Liver (tissue), 9 donors: Measurements from ENCODE around the gene LHPP. TPM values are rescaled to one million over a fixed set of nuclear protein-coding genes. Genes with fewer than 3 reads are reported as not detected.

Experiments
- DNase-seq: peaks from one replicate; pipeline ENCODE4 v3.0.0-alpha.2; 2017; ENCODE audit warnings: low spot score
- H3K27ac ChIP-seq, 2 donors: one replicate each; pipeline ENCODE4 v1.7.0; 2013; ENCODE audit warnings: inconsistent platforms in 2 of 2, low read length in 2 of 2, control low read depth in 1 of 2, low read depth in 1 of 2, mild to moderate bottlenecking in 1 of 2
- H3K27me3 ChIP-seq, 4 donors: one replicate each; pipeline versions ENCODE4 v1.6.1 to v1.7.0; 2013; ENCODE audit warnings: low read length in 3 of 4, inconsistent platforms in 1 of 4, mild to moderate bottlenecking in 1 of 4, moderate library complexity in 1 of 4; ENCODE audit not compliant: control insufficient read depth in 4 of 4, insufficient read depth in 4 of 4
- H3K36me3 ChIP-seq, 4 donors: one replicate each; pipeline versions ENCODE4 v1.6.1 to v1.7.0; 2013; ENCODE audit warnings: low read length in 3 of 4, mild to moderate bottlenecking in 3 of 4, low read depth in 1 of 4, moderate library complexity in 1 of 4; ENCODE audit not compliant: control insufficient read depth in 4 of 4, insufficient read depth in 3 of 4
- H3K4me1 ChIP-seq, 4 donors: one replicate each; pipeline versions ENCODE4 v1.6.1 to v1.7.0; 2013; ENCODE audit warnings: low read length in 3 of 4, mild to moderate bottlenecking in 3 of 4, moderate library complexity in 1 of 4; ENCODE audit not compliant: control insufficient read depth in 4 of 4, insufficient read depth in 4 of 4
- H3K4me3 ChIP-seq, 3 donors: one replicate each; pipeline versions ENCODE4 v1.6.1 to v1.7.0; 2013; ENCODE audit warnings: low read length in 3 of 3, control low read depth in 1 of 3, low read depth in 1 of 3, mild to moderate bottlenecking in 1 of 3
- H3K9ac ChIP-seq, 2 donors: one replicate each; pipeline ENCODE4 v1.7.0; 2013; ENCODE audit warnings: low read length in 2 of 2, mild to moderate bottlenecking in 2 of 2, moderate library complexity in 2 of 2, control low read depth in 1 of 2, low read depth in 1 of 2
- H3K9me3 ChIP-seq, 4 donors: one replicate each; pipeline versions ENCODE4 v1.6.1 to v1.7.0; 2013; ENCODE audit warnings: low read length in 3 of 4; ENCODE audit not compliant: control insufficient read depth in 4 of 4
- EGR1 ChIP-seq, 2 donors: IDR thresholded peaks; 2 replicates each; pipeline ENCODE4 v1.6.1; 2016 to 2018; ENCODE audit warnings: antibody characterized with exemption in 2 of 2, low read depth in 2 of 2
- FOXA1 ChIP-seq: IDR thresholded peaks from 2 replicates; pipeline ENCODE4 v1.6.1; 2016; ENCODE audit warnings: antibody characterized with exemption
- FOXA2 ChIP-seq: IDR thresholded peaks from 2 replicates; pipeline ENCODE4 v1.6.1; 2016; ENCODE audit warnings: antibody characterized with exemption
- GABPA ChIP-seq, 2 donors: IDR thresholded peaks in 1 of 2; conservative IDR thresholded peaks in 1 of 2; 2 replicates each; pipeline ENCODE4 v1.6.1; 2016; ENCODE audit warnings: antibody characterized with exemption in 2 of 2, mild to moderate bottlenecking in 1 of 2, moderate library complexity in 1 of 2
- HNF4A ChIP-seq, 2 donors: conservative IDR thresholded peaks; 2 replicates each; pipeline ENCODE4 v1.6.1; 2016; ENCODE audit warnings: antibody characterized with exemption in 2 of 2, mild to moderate bottlenecking in 2 of 2
- HNF4G ChIP-seq: IDR thresholded peaks from 2 replicates; pipeline ENCODE4 v1.6.1; 2016; ENCODE audit warnings: antibody characterized with exemption
- JUND ChIP-seq, 2 donors: IDR thresholded peaks; 2 replicates each; pipeline ENCODE4 v1.6.1; 2016; ENCODE audit warnings: antibody characterized with exemption in 2 of 2
- NR2F2 ChIP-seq: IDR thresholded peaks from 2 replicates; pipeline ENCODE4 v1.6.1; 2016; ENCODE audit warnings: antibody characterized with exemption
- RAD21 ChIP-seq, 2 donors: IDR thresholded peaks; 2 replicates each; pipeline ENCODE4 v1.6.1; 2016; ENCODE audit warnings: antibody characterized with exemption in 2 of 2, mild to moderate bottlenecking in 2 of 2
- RXRA ChIP-seq, 2 donors: IDR thresholded peaks; 2 replicates each; pipeline ENCODE4 v1.6.1; 2017 to 2018; ENCODE audit warnings: antibody characterized with exemption in 2 of 2, mild to moderate bottlenecking in 1 of 2
- SP1 ChIP-seq: IDR thresholded peaks from 2 replicates; pipeline ENCODE4 v1.6.1; 2018; ENCODE audit warnings: antibody characterized with exemption, mild to moderate bottlenecking
- TAF1 ChIP-seq: conservative IDR thresholded peaks from 2 replicates; pipeline ENCODE4 v1.6.1; 2016; ENCODE audit warnings: antibody characterized with exemption, mild to moderate bottlenecking
- YY1 ChIP-seq: IDR thresholded peaks from 2 replicates; pipeline ENCODE4 v1.6.1; 2016; ENCODE audit warnings: antibody characterized with exemption, mild to moderate bottlenecking
- ZBTB33 ChIP-seq: IDR thresholded peaks from 2 replicates; pipeline ENCODE4 v1.6.1; 2016; ENCODE audit warnings: antibody characterized with exemption
- WGBS: extraction: QIAGEN DNeasy Blood & Tissue Kit; methylation state at CpG from one replicate; pipeline ENCODE4 v1.1.7; 2013; 5-methylcytosine and 5-hydroxymethylcytosine counted together
- polyA plus RNA-seq, 2 donors: library from polyadenylated mRNA; stranded (reverse) in 1 of 2; unstranded in 1 of 2; fragments of 200-250 nt in 1 of 2; fragments of >200 nt in 1 of 2; fragmentation: Nextera tagmentation in 1 of 2; extraction: Ambion mirVana in 1 of 2; gene quantifications; one replicate each; pipeline versions ENCODE4 v1.2.1 to v1.2.3, GENCODE V29; 2013 to 2015
- total RNA-seq, 2 donors: library from RNA; depleted of rRNA; stranded (reverse); fragments of >200 nt; gene quantifications; one replicate each; pipeline ENCODE4 v1.2.3, GENCODE V29; 2014
- TF ChIP-seq, protein P1 (sequence below): IDR thresholded peaks from 2 replicates; pipeline ENCODE4 v1.6.1; 2016; ENCODE audit warnings: antibody characterized with exemption
- TF ChIP-seq, protein P2 (sequence below): fragments of 150-350 bp; IDR thresholded peaks from 2 replicates; pipeline ENCODE4 v1.5.1; 2017; ENCODE audit warnings: improper control_type of control experiment, low read depth, low read length; ENCODE audit not compliant: missing input control
- TF ChIP-seq, protein P3 (sequence below): IDR thresholded peaks from 2 replicates; pipeline ENCODE4 v1.6.1; 2016; ENCODE audit warnings: antibody characterized with exemption
- TF ChIP-seq, protein P4 (sequence below): IDR thresholded peaks from 2 replicates; pipeline ENCODE4 v1.6.1; 2016; ENCODE audit warnings: antibody characterized with exemption, mild to moderate bottlenecking
- donor health status: healthy.
- donor health status: healthy.
- donor health status: healthy.
- donor health status: healthy.
- donor health status: healthy.

Gene LHPP
- total and polyA plus RNA-seq, 4 donors: 15.9 to 39.9 (median 26.2) TPM

GRCh38 chr10:124578231-124579010, 116.8 kb downstream of the LHPP start:
- no peaks in the 10 kb centered on the region for H3K9me3 ChIP-seq
- DNase-seq: no peak

More at GRCh38 chr10:124578231-124579010, 116.8 kb downstream of the LHPP start:
- H3K27ac ChIP-seq: no peak overlapping the region
- no peaks in the 10 kb centered on the region for H3K27me3 ChIP-seq
- no peak overlapping the region for H3K4me3 ChIP-seq
- TF ChIP-seq JUND (IDR thresholded peaks at IDR 0.05): no peak
- no peak for TF ChIP-seq EGR1 (IDR thresholded peaks at IDR 0.05; ENCODE audit: low read depth in 2 of 2)
- no peak for TF ChIP-seq HNF4A (conservative IDR thresholded peaks at IDR 0.05)
- TF ChIP-seq FOXA2: no peak
- TF ChIP-seq SP1: no peak
- TF ChIP-seq RXRA (IDR thresholded peaks at IDR 0.05): no peak
- TF ChIP-seq, protein P1, sequence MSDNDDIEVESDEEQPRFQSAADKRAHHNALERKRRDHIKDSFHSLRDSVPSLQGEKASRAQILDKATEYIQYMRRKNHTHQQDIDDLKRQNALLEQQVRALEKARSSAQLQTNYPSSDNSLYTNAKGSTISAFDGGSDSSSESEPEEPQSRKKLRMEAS: no peak
- TF ChIP-seq, protein P2, sequence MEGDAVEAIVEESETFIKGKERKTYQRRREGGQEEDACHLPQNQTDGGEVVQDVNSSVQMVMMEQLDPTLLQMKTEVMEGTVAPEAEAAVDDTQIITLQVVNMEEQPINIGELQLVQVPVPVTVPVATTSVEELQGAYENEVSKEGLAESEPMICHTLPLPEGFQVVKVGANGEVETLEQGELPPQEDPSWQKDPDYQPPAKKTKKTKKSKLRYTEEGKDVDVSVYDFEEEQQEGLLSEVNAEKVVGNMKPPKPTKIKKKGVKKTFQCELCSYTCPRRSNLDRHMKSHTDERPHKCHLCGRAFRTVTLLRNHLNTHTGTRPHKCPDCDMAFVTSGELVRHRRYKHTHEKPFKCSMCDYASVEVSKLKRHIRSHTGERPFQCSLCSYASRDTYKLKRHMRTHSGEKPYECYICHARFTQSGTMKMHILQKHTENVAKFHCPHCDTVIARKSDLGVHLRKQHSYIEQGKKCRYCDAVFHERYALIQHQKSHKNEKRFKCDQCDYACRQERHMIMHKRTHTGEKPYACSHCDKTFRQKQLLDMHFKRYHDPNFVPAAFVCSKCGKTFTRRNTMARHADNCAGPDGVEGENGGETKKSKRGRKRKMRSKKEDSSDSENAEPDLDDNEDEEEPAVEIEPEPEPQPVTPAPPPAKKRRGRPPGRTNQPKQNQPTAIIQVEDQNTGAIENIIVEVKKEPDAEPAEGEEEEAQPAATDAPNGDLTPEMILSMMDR: no peak
- no peak for TF ChIP-seq GABPA (IDR thresholded peaks at IDR 0.05 in 1 of 2, conservative IDR thresholded peaks at IDR 0.05 in 1 of 2)
- no peak for TF ChIP-seq TAF1
- TF ChIP-seq, protein P3, sequence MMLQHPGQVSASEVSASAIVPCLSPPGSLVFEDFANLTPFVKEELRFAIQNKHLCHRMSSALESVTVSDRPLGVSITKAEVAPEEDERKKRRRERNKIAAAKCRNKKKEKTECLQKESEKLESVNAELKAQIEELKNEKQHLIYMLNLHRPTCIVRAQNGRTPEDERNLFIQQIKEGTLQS: no peak
- no peak for TF ChIP-seq ZBTB33
- TF ChIP-seq NR2F2: no peak
- TF ChIP-seq, protein P4, sequence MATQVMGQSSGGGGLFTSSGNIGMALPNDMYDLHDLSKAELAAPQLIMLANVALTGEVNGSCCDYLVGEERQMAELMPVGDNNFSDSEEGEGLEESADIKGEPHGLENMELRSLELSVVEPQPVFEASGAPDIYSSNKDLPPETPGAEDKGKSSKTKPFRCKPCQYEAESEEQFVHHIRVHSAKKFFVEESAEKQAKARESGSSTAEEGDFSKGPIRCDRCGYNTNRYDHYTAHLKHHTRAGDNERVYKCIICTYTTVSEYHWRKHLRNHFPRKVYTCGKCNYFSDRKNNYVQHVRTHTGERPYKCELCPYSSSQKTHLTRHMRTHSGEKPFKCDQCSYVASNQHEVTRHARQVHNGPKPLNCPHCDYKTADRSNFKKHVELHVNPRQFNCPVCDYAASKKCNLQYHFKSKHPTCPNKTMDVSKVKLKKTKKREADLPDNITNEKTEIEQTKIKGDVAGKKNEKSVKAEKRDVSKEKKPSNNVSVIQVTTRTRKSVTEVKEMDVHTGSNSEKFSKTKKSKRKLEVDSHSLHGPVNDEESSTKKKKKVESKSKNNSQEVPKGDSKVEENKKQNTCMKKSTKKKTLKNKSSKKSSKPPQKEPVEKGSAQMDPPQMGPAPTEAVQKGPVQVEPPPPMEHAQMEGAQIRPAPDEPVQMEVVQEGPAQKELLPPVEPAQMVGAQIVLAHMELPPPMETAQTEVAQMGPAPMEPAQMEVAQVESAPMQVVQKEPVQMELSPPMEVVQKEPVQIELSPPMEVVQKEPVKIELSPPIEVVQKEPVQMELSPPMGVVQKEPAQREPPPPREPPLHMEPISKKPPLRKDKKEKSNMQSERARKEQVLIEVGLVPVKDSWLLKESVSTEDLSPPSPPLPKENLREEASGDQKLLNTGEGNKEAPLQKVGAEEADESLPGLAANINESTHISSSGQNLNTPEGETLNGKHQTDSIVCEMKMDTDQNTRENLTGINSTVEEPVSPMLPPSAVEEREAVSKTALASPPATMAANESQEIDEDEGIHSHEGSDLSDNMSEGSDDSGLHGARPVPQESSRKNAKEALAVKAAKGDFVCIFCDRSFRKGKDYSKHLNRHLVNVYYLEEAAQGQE: no peak
- no peak for TF ChIP-seq YY1
- TF ChIP-seq RAD21 (IDR thresholded peaks at IDR 0.05): no peak
- no peak for TF ChIP-seq FOXA1
- TF ChIP-seq HNF4G: no peak
- no peaks in the 10 kb centered on the region for H3K36me3 ChIP-seq
- WGBS: 94% methylated on average over 23 of the region's 23 CpGs
- no peak overlapping the region for H3K9ac ChIP-seq
- no peaks in the 10 kb centered on the region for H3K4me1 ChIP-seq
